PFSK-1 (cell line): ENCODE data around the gene CAMSAP1.

Source experiments
- POLR2AphosphoS5 ChIP-seq: IDR thresholded peaks from 2 replicates; pipeline ENCODE4 v1.6.1; 2012; ENCODE audit warnings: low read depth, mild to moderate bottlenecking, control low read depth, low read length, moderate library complexity
- REST ChIP-seq, 2 experiments: IDR thresholded peaks; 2 replicates each; pipeline versions ENCODE4 v1.6.1 to v1.8.0; 2011 to 2012; ENCODE audit warnings: low read depth in 2 of 2, low read length in 2 of 2, control low read depth in 1 of 2, inconsistent platforms in 1 of 2, mild to moderate bottlenecking in 1 of 2, moderate library complexity in 1 of 2; ENCODE audit not compliant: insufficient read depth in 1 of 2
- SIN3A ChIP-seq: IDR thresholded peaks from 2 replicates; pipeline ENCODE4 v1.6.1; 2012; ENCODE audit warnings: mild to moderate bottlenecking, low read length, moderate library complexity, borderline replicate concordance; ENCODE audit not compliant: insufficient read depth

GRCh38 chr9:135771401-135772051 is 135.8 kb downstream of the CAMSAP1 start:
- no peak for TF ChIP-seq SIN3A
- no peak for TF ChIP-seq POLR2AphosphoS5
- TF ChIP-seq REST (IDR thresholded peaks at IDR 0.05; ENCODE audit: insufficient read depth in 1 of 2, low read depth in 2 of 2, low read length in 2 of 2): no peak
